ENCODE data around the gene ABCG4.
"Not testable (repeated sequence)": the region's sequence is repeated elsewhere in the genome, so short reads cannot be mapped to it uniquely, and the experiment has no call there.

ABCG4 gene

DNA sequence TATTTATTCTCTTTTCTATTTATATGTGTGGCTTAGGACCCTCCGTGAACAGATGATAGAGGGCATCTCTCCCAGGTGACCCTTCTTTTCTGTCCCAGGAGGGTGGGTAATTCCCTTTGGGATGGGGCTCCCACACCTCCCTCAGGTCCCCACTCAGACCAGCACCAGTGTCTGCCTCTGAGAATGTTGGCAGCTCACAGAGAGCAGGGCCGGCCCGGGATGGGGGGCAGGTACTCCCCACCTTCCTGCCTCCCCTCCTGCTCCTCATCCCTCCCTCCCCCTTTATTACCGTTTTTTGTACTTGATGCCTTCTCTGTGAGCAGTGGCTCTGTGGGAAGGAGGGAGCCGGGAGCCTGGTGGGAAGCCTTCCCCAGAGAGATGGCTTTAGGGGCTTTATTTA lies 32.3 kb upstream of the ABCG4 start:
- no peak for DNase-seq

DNA sequence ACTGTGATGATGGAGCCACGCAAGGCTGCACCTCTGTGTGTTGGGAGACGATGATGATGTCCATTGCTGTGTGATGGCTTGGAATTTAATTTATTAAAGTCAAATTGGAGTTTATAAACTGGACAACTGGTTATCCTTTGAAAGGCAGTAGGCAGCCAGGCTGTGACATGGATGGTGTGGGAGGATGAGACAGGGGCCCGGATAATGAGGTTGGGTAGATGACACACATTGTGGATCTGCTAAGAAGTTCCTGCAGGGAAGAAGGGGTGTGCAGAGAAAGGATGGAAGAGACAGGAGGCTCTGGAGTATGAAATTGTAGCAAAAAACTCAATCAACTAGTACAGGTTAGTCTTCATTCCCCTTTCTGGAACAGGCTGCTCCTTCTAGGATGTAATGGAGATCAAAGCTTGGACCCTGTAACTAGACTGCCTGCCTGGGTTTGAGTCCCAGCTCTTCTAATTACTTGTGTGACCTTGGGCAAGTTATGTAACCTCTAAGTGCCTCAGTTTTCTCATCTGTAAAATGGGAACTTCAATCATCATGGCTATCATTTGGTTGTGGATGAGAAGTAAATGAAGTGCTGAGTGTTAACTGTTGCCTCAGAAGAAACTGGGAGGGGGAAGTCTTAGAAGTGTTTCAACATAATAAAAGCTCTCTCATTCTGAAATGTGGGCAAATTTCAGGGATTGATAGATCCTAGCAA lies 31.7 kb upstream of the ABCG4 start:
- DNase-seq = no peak

DNA sequence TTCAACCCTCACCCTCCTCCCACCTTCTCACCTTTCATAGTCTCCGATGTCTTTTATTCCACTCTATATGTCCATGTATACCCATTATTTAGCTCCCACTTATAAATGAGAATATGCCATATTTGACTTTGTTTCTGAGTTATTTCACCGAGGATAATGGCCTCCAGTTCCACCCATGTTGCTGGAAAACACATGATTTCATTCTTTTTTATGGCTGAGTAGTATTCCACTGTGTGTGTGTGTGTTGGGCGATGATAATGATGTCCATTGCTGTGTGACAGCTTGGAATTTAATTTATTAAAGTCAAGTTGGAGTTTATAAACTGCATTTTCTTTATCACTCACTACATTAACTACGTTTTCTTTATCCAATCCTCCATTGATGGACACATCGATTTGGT lies 30.6 kb upstream of the ABCG4 start:
- no peak for DNase-seq

DNA sequence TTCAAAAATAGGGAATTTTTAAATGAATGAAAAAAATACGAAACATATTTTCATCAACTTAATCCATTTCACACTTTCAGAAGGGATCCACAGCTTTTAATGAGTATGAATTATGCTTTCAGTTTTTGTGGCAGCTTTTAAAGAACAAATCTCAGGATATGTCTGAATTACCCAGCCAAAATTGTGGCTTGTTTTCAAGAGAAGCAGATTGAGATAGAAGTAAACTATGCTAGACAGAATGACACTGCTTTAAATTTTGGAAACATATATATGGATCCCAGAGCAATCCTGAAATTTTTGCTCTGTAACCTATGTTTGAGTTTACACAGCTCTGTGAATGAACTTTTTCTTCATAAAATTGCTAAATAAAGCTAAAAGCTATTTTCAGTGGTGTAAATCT lies 29.9 kb upstream of the ABCG4 start:
- DNase-seq = no peak

DNA sequence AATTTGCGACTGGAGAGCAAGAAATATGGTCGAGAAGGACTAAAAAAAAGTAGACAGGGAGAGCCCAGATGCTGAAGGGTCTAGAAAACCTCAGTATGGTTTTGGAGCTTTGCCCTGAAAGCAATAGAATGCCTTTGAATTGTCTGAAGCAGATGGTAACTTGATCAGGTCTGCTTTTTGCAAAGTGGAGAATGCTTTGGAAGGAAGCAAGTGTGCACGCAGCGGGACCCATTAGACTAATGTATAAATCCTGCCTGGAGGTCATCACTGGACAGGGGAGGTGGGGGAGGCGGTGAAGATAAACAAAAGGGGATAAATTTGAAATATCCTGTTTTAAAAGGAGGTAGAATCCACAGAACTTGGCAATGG lies 28.2 kb upstream of the ABCG4 start:
- no peak for DNase-seq

DNA sequence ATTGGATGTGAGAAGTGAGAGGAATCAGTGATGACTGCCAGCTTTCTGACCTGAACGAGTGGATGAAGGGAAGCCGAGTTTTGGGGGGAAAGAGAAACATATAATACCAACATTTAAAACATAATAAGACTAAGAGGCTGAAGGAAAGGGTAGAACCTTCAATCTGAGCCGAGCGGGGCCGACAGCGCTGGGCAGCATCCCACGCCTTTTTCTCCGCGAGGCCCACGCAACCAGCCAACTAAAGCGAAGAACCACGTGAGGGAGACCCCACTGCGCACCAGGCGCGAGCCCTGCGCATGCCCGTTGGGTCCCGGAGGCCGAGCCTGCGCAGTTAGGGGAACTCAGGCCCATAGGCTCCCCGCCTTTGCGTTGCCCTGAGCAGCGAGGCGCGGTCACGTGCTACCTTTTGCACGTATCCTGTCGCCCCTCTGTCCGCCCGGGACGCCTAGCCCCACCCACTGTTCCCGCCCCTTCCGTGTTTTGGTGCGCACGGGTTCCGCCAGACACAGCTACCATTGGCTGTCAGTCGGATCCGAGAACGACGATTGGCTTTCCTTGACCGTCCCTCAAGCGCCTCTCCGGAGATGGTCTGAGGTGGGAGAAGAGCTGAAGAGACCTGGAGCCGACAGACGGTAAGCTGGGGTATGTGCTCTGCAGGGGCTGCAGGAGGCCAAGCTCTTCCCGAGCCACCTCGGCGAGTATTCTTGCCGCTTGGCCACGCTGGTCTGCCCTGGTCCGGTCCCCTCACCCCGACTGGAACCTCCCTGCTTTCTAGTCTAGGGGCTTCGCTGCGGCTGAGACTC lies 27.6 kb upstream of the ABCG4 start, which contains the start of gene HINFP:
TSS of gene HINFP (plus strand) at position 573 of the 803 bp plus-strand sequence. CDS start 5,365 bp downstream, outside the sequence.
- DNase-seq = peak; percentile 100

DNA sequence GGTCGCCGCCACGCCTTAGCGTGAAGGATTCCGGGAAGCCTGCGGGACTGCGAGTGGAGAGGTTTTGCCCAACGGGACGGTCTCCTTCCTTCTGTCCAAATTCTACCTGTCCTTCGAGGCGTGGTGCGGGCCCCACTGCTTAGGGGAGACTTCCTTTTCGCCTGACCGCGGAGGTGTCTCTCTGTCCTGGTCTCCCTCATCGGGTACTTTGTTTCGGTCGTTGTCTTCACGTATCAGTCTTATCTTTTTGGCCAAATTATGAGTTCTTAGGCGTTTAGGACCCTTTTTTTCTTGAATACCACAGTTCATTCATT lies 27.1 kb upstream of the ABCG4 start:
- DNase-seq = no peak

DNA sequence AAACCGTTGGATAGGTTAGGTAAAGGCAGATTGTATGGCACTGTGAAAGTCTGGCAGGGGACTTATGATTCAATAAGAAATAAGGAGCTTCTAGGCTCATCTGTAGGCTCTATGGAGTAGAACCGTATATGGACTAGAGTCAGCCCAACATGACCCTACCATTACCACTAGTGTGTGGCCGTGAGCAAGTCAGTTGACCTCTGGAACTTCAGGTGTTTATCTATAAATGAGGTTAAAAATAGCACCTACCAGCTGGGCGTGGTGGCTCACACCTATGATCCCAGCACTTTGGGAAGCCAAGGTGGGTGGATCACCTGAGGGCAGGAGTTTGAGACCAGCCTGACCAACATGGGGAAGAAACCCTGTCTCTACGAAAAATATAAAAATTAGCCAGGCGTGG lies 23.0 kb upstream of the ABCG4 start:
- no peak for DNase-seq

DNA sequence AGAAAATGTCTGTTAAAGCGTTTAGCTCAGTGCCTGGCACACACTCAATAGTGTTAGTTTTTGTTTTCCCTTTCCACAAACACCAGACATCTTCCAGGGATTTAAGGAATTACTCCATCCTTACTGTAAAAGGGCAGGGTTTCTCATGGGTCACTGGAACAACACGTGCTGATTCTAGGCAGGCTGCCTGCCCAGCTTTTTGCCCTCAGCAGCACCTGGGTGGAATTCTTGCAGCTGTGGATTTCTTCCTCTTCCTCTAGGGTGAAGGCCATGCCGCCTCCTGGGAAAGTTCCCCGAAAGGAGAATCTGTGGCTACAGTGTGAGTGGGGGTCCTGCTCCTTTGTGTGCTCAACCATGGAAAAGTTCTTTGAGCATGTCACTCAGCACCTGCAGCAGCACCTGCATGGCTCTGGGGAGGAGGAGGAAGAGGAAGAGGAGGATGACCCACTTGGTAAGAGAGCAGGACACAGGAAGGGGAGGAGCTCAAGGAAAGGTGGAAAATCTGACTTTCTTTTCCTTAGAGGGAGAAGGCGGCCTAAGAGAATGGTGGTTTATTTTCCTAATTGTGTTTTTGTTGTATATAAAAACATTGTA lies 22.1 kb upstream of the ABCG4 start:
- no peak for DNase-seq

DNA sequence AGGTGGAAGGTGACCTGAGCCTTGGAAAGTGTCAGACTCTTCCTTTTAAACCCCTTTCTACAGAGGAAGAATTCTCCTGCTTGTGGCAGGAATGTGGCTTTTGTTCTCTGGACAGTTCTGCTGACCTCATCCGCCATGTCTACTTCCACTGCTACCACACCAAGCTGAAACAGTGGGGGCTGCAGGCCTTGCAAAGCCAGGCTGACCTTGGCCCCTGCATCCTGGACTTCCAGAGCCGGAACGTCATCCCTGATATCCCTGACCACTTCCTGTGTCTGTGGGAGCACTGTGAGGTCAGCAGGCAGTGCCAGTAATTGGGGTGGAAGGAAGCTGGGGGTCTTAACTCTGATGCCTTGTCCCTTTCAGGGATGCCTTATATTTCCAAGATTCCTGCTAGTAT lies 18.2 kb upstream of the ABCG4 start:
- no peak for DNase-seq

DNA sequence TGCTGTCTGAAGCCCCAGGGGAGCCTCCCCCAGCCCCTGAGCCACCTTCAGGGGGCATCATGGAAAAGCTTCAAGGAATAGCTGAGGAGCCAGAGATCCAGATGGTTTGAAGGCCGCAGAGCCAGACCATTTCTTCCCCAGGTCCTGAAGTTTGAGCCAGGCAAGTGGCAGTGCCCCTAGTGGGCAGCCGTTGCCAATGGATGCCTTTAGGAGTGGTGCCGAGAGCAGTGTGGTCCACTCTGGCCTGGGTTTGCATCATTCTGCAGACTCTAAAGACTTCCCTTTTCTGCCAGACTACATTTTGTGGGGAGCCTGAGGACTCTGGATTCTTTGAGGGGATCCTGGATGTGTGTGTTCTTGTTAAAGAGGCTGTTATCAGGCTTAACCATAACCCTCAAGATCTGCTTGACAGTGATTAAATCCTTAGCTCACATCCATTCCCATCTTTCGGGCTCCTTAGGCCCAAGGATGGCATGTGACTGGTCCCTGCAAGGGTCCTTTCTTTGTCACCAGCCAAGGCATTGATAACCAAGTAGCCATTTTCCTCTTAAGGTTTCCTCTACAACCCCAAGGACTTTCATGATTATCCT lies 14.4 kb upstream of the ABCG4 start:
- no peak for DNase-seq

DNA sequence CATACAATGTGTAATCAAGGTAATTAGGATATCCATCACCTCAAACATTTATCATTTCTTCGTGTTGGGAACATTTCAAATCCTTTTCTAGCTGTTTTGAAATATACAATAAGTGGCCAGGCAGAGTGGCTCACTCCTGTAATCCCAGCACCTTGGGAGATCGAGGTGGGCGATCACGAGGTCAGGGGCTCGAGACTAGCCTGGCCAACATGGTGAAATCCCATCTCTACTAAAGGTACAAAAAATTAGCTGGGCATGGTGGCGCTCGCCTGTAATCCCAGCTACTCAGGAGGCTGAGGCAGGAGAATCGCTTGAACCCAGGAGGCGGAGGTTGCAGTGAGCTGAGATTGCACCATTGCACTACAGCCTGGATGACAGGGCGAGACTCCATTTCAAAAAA lies 9.6 kb upstream of the ABCG4 start:
- DNase-seq = not testable (repeated sequence)

DNA sequence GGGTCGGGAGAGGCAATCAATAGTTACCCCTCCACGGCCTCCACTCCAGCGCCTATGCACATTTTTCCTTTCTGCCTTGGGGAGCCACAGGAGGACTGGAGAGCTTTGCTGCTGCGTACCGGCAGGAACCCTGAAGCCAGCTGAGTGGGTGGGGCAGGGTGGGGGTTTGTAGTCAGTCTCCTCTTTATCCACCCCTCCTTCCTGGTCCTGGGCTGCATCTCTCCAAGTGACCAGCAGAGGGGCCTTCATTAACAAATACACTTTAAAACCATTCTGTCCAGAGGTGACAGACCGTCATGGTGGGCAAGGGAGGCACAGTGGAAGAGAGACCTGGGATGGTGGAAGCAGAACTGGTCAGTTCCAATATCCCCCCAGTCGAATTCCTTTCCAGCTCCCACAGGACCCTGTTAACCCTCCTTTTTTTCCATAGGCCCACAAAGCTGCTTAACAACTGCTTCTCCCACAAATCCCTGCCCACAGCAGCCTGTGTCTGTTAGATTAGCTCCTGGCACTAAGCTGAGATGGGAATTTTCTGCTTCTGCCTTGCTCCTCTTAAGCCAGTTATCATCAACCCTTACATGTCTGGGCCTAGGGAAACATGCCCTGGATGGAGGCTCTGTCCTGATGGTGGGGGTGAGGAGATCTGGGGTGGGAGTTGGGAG lies 3.9 kb upstream of the ABCG4 start:
- DNase-seq = peak; percentile 40

DNA sequence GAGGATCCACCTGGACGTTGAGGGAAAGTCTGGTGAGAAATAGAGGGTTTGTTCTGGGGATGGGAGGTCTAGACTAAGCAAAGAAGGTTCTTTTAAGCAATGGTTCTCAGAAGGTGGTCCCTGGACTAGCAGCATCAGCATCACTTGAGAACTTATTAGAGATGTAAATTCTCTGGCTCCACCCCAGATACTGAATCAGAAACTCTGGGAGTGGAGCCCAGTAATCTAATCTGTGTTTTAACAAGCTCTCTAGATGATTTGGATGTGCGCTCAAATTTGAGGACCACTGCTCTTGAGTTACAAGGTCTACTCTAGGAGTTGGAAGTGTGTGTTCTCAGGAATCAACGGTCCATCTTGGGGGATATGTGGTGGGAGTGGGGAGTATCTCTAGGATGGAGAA lies 3.3 kb upstream of the ABCG4 start:
- no peak for DNase-seq

DNA sequence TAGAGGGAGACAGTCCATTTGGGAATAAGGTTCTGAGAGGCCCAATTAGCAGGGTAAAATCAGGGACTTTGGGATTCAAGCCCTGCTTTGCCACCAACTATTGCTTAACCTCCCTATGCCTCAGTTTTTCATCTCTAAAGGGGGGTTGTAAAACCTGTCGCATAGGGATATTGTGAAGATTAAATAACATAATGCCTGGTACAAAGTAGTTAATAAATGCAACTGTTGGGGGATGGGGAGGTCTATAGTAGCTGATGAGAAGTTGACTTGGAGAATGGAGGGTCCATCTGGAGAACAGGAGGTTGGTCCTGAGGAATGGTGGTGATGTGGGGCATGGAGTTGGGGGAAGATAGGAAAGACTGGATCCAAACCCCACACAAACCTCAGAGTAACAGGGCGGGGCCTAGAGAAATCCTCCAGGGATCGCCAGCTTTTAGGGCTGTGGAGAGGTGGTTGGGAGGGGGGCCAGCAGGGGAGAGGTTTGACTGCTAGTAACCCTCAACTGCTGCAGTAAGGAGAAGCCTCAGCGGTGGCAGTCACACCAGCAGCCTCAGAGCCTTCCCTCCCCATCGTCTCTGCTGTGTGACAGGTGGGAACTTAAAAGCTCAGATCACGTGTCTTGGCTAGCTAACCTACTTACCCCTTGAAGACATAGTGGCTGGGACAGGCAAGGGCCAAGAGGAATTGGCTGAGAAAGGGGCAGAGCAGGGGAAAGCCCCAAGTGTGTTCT lies 1.1 kb upstream of the ABCG4 start:
- DNase-seq = no peak

DNA sequence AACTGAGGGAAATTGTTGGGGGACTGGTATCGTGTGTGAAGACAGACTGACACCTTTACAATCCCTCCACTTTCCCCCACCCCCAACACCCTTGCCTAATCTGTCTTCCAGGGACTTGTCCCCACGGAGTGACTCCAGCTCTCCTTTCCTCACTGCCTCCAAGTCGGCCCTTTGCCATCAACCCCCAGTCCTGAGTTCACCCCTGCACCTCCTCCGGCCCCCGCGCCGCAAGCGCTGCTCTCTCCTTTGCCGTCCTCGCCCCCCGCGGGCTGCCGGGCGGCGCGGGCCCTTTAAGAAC lies 183 bp upstream of the ABCG4 start:
- no peak for DNase-seq

DNA sequence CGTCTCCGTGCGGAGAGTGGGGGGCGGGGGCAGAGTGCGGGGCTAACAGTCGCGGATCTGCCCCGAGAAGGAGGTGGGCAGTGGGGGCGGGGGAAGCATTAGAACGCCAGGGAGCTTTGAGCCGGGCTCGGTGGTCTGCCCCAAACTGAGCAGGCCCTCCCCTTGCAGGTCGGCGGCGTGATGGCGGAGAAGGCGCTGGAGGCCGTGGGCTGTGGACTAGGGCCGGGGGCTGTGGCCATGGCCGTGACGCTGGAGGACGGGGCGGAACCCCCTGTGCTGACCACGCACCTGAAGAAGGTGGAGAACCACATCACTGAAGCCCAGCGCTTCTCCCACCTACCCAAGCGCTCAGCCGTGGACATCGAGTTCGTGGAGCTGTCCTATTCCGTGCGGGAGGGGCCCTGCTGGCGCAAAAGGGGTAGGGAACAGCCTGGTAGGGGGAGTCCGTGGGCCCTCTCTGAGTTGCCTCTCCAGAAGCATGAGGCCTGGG lies 979 bp downstream of the ABCG4 start:
- DNase-seq = no peak

DNA sequence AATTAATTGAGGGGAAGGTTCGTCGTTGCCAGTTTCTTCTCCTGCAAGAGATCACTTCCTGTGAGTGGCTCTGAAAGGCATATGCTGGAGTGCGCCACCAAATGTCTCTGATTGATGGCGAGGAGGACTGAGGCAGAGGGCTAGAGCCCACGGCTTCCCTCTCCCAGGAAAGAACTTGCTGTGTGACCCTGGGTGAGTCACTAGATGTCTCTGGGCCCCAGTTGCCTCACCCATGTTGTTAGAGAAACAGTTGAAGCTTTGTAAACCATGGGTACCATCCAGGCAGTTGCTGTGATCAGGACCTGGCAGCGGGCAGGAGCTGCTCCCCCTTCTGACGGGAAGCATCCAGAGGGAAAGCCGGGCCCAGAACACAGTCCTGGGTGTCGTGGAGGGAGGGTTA lies 3.2 kb downstream of the ABCG4 start:
- DNase-seq = no peak

DNA sequence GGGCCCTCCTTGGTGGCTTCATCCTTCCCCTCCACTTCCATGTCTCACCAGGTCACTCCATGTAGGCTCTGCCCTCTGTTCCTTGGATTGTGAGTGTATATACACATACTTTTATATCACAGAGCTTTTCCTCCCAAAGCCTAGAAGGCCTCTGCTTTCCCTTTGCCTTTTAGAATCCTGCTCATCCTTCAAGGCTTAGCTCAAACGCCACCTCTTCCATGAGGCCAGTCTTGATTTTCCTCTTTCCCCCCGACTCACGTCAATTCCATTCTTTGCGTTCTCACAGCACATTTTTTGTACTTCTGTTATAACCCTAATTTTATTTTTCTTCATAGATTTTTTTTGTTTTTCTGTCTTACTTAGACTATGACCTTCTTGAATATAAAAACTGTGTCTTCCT lies 3.8 kb downstream of the ABCG4 start:
- no peak for DNase-seq

DNA sequence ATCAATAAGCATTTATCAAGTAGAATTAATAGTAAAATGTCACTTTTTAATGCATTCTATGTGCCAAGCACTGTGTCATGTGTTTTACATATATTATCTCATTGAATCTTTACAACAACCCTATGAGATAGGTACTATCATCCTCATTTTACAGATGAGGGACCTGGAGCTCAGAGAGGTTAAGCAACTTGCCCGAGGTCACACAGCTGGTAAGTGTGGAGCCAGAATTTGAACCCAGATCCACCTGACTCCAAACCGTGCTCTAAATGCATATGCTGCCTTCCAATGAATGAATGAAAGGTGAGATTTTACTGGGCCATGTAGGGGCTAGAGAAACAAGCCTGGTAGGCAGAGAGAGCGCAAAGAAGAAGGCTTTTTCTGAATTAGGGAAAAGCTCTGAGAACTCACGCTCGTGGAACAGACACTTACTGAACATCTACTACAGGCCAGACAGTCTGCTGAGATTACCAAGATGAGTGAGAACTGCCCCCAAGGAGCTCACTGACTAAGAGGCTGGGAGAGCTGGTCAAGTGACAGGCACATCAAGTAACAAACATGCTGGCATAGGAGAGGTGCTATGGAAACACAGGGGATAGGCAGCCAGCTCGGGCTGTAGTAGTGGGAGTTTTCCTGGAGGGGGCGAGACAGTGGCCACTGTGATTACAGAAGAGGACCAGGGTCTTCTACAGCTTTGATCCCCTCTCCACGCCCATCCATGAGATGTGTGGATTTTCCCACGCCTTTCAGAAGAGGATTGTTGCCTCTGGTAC lies 4.4 kb downstream of the ABCG4 start:
- no peak for DNase-seq

DNA sequence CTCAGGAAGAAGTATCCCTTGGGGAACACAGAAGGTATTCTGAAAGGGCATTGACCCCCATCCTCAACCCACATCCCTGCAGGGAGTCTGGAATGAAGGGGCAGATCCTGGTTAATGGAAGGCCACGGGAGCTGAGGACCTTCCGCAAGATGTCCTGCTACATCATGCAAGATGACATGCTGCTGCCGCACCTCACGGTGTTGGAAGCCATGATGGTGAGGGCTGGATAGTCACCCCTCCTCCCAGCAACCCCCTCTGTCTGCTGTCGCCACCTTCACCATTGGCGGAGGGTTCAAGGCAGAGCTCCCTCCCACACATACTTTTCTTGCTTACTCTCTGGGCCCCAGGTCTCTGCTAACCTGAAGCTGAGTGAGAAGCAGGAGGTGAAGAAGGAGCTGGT lies 5.3 kb downstream of the ABCG4 start:
- DNase-seq = no peak

Measured in CD4-positive, alpha-beta T cell treated with Interleukin-21 for 1 hour (primary cell).